Upper lobe of right lung (tissue), 1 donor: ENCODE measurements around the gene BDKRB1. TPM values are rescaled to one million over a fixed set of nuclear protein-coding genes. Genes with fewer than 3 reads are reported as not detected.

Experiments used
- ATAC-seq: fragments of 200-7000 bp; cut with Tn5 transposase; one replicate; pipeline ENCODE4 v1.9.1; 2020; ENCODE audit warnings: mild to moderate bottlenecking, moderate library complexity
- DNase-seq: peaks from one replicate; pipeline ENCODE4 v3.0.0-alpha.2; 2020
- H3K27ac ChIP-seq: fragments of 200-600 bp; one replicate; pipeline ENCODE4 v1.8.0; 2022
- H3K27me3 ChIP-seq: fragments of 200-600 bp; one replicate; pipeline ENCODE4 v1.8.0; 2022; ENCODE audit warnings: mild to moderate bottlenecking
- H3K36me3 ChIP-seq: fragments of 200-600 bp; one replicate; pipeline ENCODE4 v1.8.0; 2022
- H3K4me1 ChIP-seq: fragments of 200-600 bp; one replicate; pipeline ENCODE4 v1.8.0; 2022
- H3K4me3 ChIP-seq: fragments of 200-600 bp; one replicate; pipeline ENCODE4 v1.8.0; 2022; ENCODE audit warnings: mild to moderate bottlenecking
- H3K9me3 ChIP-seq: fragments of 200-600 bp; one replicate; pipeline ENCODE4 v1.8.0; 2022
- CTCF ChIP-seq: fragments of 200-600 bp; IDR thresholded peaks from one replicate; pipeline ENCODE4 v1.8.0; 2022; ENCODE audit warnings: antibody characterized with exemption
- intact Hi-C: fragments of 100-400 bp; cut with DNase I; formaldehyde crosslinking; loops from one replicate; pipeline ENCODE4 v1.11.0; 2022
- total RNA-seq: library from RNA; stranded (reverse); fragmentation: NEBNext Ultra II Directional; extraction: Animal tissue kit (Norgen Biotek cat#: 25700); gene quantifications from one replicate; pipeline ENCODE4 v1.2.1, GENCODE V29; 2021
- donor health status: DM: no; HTN: yes; CAD: no; lungs with severe emphysema.

Gene BDKRB1
- total RNA-seq, 1 donor from 2014 or later: not detected

- H3K4me1 ChIP-seq: no peaks in the 10 kb centered on the region
- no peak for ATAC-seq
- H3K27ac ChIP-seq: no peak overlapping the region
- H3K27me3 ChIP-seq: no peaks in the 10 kb centered on the region
- intact Hi-C loops: no loop called here
- no peaks in the 10 kb centered on the region for H3K36me3 ChIP-seq
- DNase-seq: no peak
- H3K9me3 ChIP-seq: no peaks in the 10 kb centered on the region
- no peak overlapping the region for H3K4me3 ChIP-seq
- no peak for TF ChIP-seq CTCF
Observed at GRCh38 chr14:96212896-96213295, 43.1 kb upstream of the BDKRB1 start.

DNA sequence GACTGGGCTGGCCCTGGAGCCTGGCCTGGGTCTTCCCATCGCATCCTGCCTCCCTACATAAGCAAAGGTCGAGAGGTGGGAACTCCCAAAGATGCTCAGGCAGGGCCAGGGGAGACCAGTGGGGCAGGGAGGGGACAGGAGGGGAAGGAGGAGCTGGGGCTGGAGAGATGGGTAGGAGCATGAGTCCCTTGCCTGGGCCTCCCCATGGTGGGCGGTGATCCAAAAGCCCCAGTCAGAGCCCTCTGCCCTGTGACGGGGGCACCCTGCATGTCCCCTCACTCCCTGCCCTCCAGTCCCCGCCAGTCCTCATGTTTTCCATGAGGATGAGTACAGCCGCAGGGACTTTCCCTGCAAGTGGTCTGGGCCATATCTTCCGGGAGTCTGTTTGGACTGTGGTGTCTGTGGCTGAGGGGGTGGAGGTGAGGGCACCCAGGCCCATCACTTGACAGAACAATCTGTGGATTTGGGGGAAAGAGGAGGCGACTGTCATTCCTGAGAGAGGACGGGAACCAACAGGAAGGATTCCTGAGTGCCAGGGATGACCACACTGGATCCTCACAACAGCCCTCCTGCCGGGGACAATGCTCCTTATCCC lies 42.0 kb upstream of the BDKRB1 start:
- DNase-seq (no peak), ATAC-seq (no peak)
- intact Hi-C loops: no loop called here

GRCh38 chr14:96214793-96215192 lies 41.2 kb upstream of the BDKRB1 start:
- H3K27ac ChIP-seq: no peak overlapping the region
- TF ChIP-seq CTCF: no peak
- intact Hi-C loops: no loop called here
- H3K36me3 ChIP-seq: no peaks in the 10 kb centered on the region
- no peaks in the 10 kb centered on the region for H3K27me3 ChIP-seq
- H3K4me1 ChIP-seq: no peaks in the 10 kb centered on the region
- DNase-seq (no peak), ATAC-seq (no peak)
- no peak overlapping the region for H3K4me3 ChIP-seq
- H3K9me3 ChIP-seq: no peaks in the 10 kb centered on the region

More for the DNA sequence above, 42.0 kb upstream of the BDKRB1 start:
- H3K4me1 ChIP-seq: no peaks in the 10 kb centered on the region
- no peaks in the 10 kb centered on the region for H3K27me3 ChIP-seq
- H3K4me3 ChIP-seq: no peak overlapping the region
- no peak for TF ChIP-seq CTCF
- no peaks in the 10 kb centered on the region for H3K36me3 ChIP-seq
- no peaks in the 10 kb centered on the region for H3K9me3 ChIP-seq
- no peak overlapping the region for H3K27ac ChIP-seq

GRCh38 chr14:96215452-96216244 lies 40.4 kb upstream of the BDKRB1 start:
- no peaks in the 10 kb centered on the region for H3K36me3 ChIP-seq
- no peak overlapping the region for H3K4me3 ChIP-seq
- no peak overlapping the region for H3K27ac ChIP-seq
- TF ChIP-seq CTCF: no peak
- H3K9me3 ChIP-seq: no peaks in the 10 kb centered on the region
- H3K4me1 ChIP-seq: no peaks in the 10 kb centered on the region
- intact Hi-C loops: no loop called here
- H3K27me3 ChIP-seq: no peaks in the 10 kb centered on the region
- no peak for ATAC-seq
- no peak for DNase-seq

GRCh38 chr14:96216627-96217026 lies 39.4 kb upstream of the BDKRB1 start:
- ATAC-seq: no peak

More at GRCh38 chr14:96216627-96217026, 39.4 kb upstream of the BDKRB1 start:
- no peak overlapping the region for H3K27ac ChIP-seq
- intact Hi-C loops: no loop called here
- H3K4me3 ChIP-seq: no peak overlapping the region
- H3K9me3 ChIP-seq: no peaks in the 10 kb centered on the region
- DNase-seq: no peak
- no peak for TF ChIP-seq CTCF
- H3K4me1 ChIP-seq: no peaks in the 10 kb centered on the region
- no peaks in the 10 kb centered on the region for H3K27me3 ChIP-seq
- no peaks in the 10 kb centered on the region for H3K36me3 ChIP-seq
